DLD1 (cell line): Measurements from ENCODE around the gene FGF14.

Experiments
- in situ Hi-C: cut with HindIII; loops from 2 replicates; pipeline ENCODE4 v1.10.0; 2017; ENCODE audit warnings: low sequenced_read_pairs

FGF14 gene

DNA sequence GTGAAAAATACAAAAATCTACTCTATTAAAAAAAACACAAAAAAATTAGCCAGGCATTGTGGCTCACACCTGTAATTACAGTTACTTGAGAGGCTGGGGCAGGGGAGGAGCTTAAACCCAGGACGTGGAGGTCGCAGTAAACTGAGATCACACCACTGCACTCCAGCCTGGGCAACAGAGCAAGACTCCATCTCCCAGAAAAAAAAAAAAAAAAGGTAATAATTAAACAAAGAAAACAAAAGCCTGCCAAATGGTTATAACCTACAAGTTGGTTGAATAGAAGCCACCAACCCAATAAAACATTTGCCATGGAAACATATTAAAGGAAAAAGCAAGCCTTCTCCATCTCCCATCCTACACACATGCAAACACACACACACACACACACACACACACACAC lies 694.2 kb downstream of the FGF14 start:
- in situ Hi-C loops, result no loop called here

GRCh38 chr13:101706651-101707050 lies 695.2 kb downstream of the FGF14 start:
- in situ Hi-C loops, result no loop called here

DNA sequence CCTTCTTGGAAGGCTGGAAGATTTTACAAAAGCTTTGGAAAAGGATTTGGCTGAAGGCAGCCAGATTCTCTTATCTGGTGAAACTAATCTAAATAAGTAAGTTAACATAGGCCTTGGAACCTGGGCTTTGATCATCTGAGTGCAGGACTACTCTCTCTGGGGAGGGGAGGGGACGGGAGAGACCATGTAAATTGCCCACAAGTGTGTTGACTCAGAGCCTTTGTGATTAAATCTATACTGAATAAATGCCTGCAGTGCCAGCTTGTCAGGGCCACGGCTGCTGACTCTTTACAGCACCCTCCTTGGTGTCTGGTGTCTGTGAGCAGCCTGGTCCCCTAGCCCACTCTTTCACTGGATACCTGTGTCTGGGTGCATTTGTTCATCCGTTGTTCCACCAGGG lies 698.0 kb downstream of the FGF14 start:
- in situ Hi-C loops, result no loop called here

DNA sequence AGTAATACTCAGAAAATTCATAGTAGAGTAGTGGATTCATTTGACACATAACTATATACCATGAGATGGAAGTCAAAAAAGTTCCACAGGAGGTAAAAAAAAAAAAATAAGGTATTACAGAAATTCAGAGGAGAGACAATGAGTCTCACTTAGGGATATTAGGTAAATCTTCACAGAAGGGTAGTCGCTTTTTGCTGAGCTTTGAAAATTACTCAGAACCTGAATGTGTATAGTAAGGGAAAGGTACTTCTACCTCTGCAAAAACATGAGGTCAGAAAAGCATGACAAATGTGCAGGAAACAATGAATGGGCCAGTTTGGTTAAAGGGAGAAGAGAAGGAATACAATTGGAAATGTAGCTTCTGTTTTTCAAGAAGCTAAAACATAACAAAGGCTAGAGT lies 698.8 kb downstream of the FGF14 start:
- in situ Hi-C loops, result no loop called here

GRCh38 chr13:101700598-101700997 lies 701.2 kb downstream of the FGF14 start:
- in situ Hi-C loops, result no loop called here

GRCh38 chr13:101698400-101698799 lies 703.4 kb downstream of the FGF14 start:
- in situ Hi-C loops, result no loop called here

DNA sequence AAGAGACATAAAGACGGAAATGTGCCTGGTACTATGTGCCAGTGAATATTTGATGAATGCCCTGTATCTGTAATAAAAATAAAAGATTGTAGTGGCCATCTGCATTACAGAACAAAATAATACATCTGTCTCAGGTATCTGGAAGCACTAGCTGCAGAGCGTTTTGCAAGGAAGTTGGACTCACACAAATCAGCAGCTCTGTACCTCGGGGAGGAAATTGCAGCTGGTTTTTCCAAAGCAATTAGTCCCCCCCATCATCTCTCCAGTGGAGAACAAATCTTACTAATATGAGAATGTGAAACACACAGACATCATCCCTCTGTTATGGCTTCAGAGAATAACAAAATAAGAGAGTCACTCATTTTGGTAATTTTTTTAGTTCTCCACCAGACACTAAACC lies 704.1 kb downstream of the FGF14 start:
- in situ Hi-C loops, result no loop called here

GRCh38 chr13:101695870-101696516 lies 705.9 kb downstream of the FGF14 start:
- in situ Hi-C loops, result no loop called here

- in situ Hi-C loops, result no loop called here
These were observed 710.4 kb downstream of the FGF14 start for GRCh38 chr13:101691341-101691860.

DNA sequence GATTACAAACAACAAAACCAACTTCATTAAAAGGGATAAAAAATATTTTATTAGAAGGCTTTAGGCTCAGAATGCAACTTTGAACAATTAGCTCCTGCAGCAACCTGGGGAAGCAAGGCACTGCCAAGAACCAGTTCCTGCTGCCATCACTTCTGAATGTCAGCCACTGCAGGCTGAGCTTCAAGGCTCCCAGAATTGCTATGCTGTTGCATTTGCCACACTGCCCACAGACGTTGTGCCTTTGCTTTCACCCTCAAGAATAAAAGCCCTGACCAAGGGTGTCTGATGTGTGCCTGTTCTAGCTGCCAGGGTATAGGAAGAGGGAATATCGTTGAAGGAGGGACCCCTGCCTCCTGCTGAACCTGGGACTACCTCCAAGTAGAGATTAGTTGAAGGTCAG lies 711.0 kb downstream of the FGF14 start:
- in situ Hi-C loops, result no loop called here

- in situ Hi-C loops, result no loop called here
These were observed 715.8 kb downstream of the FGF14 start for GRCh38 chr13:101686003-101686402.

DNA sequence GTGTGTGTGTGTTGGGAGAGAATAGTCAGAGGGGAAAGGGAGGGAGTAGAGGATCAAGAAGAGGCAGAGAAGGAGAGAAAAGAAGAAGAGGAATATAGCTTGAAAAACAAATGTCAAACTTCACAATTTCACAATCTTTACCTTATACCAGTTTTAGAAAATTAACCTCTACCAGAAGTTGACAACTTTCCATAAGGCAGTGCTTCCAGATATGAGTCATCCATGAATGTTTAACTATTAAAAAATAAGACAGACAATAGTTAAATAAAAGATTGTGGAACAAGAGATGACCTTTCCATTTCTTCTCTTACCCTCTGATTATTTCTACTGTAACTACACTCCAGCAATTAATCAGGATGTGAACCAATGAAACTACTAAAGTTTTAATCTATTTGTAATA lies 720.0 kb downstream of the FGF14 start:
- in situ Hi-C loops, result no loop called here

- in situ Hi-C loops, result no loop called here
These were observed 728.3 kb downstream of the FGF14 start for GRCh38 chr13:101673360-101674105.

- in situ Hi-C loops, result no loop called here
These were observed 740.0 kb downstream of the FGF14 start for GRCh38 chr13:101661839-101662238.
